GM12878 (cell line): ENCODE results near the gene ADCY2. TPM values are rescaled to one million over a fixed set of nuclear protein-coding genes. Genes with fewer than 3 reads are reported as not detected.

Experiments
- ATAC-seq: fragments of 200-7000 bp; cut with Tn5 transposase; 3 replicates; pipeline ENCODE4 v1.9.1; 2020; ENCODE audit warnings: mild to moderate bottlenecking, moderate library complexity
- BruUV-seq: library from RNA; stranded (reverse); fragments of 400-500 nt; replicated peaks from 2 replicates; lab custom pipeline; 2021; lab: Mats Ljungman, UMichigan
- CTCF ChIA-PET: fragments of 300-600 bp; sonication (Branson Sonifier 250); formaldehyde crosslinking; extraction: SDS; loops from one replicate; lab custom pipeline; 2021; ENCODE audit warnings: inconsistent platforms; lab: Yijun Ruan, JAX
- POLR2A ChIA-PET: fragments of 350-600 bp; formaldehyde crosslinking; extraction: SDS; loops from one replicate; lab custom pipeline; 2021; ENCODE audit warnings: inconsistent platforms; lab: Charles Lee
- RAD21 ChIA-PET: fragments of 300-600 bp; sonication (Branson Sonifier 250); formaldehyde crosslinking; loops from one replicate; lab custom pipeline; 2023; ENCODE audit warnings: antibody characterized with exemption; ENCODE audit not compliant: unreplicated experiment; lab: Charles Lee
- SMC1A ChIA-PET: fragments of 300-600 bp; sonication (Branson Sonifier 250); formaldehyde crosslinking; loops from one replicate; lab custom pipeline; 2023; ENCODE audit not compliant: unreplicated experiment, uncharacterized antibody; lab: Charles Lee
- DNase-seq: peaks from one replicate; pipeline ENCODE4 v3.0.0-alpha.2; 2011; ENCODE audit warnings: low read depth, low spot score
- FAIRE-seq: peaks from 3 replicates; lab custom pipeline; 2011; peaks lifted over from hg19 to GRCh38; lab: Jason Lieb, UNC
- H2AFZ ChIP-seq: 2 replicates; pipeline ENCODE4 v1.6.0; 2011; ENCODE audit warnings: low read depth, low read length, control low read depth; ENCODE audit not compliant: control insufficient read depth
- H3K27ac ChIP-seq: 2 replicates; pipeline ENCODE4 v1.5.1; 2011; ENCODE audit warnings: control low read depth; ENCODE audit not compliant: control insufficient read depth, insufficient read depth
- H3K27me3 ChIP-seq, 2 experiments: replicated peaks in 1 of 2; 2 replicates each; pipeline versions ENCODE4 v1.6.0 to v1.6.1; 2011; ENCODE audit warnings: low read length in 1 of 2; ENCODE audit not compliant: control insufficient read depth in 2 of 2, insufficient read depth in 2 of 2
- H3K36me3 ChIP-seq, 2 experiments: 2 replicates each; pipeline ENCODE4 v1.5.1; 2011; ENCODE audit warnings: low read length in 1 of 2; ENCODE audit not compliant: control insufficient read depth in 2 of 2, insufficient read depth in 2 of 2
- H3K4me1 ChIP-seq: 2 replicates; pipeline ENCODE4 v1.6.1; 2011; ENCODE audit warnings: mild to moderate bottlenecking, low read length, moderate library complexity, mixed read lengths; ENCODE audit not compliant: control insufficient read depth, insufficient read depth
- H3K4me2 ChIP-seq: 2 replicates; pipeline ENCODE4 v1.6.0; 2011; ENCODE audit warnings: control low read depth; ENCODE audit not compliant: control insufficient read depth, insufficient read depth
- H3K4me3 ChIP-seq: fragments of 200-600 bp; sonication (generic); 2 replicates; pipeline ENCODE4 v1.5.1; 2016
- H3K79me2 ChIP-seq: 2 replicates; pipeline ENCODE4 v1.6.0; 2011; ENCODE audit warnings: low read length; ENCODE audit not compliant: control insufficient read depth, insufficient read depth
- H3K9ac ChIP-seq: 2 replicates; pipeline ENCODE4 v1.8.0; 2011; ENCODE audit warnings: low read length, control low read depth, mixed read lengths; ENCODE audit not compliant: control insufficient read depth, insufficient read depth
- H3K9me3 ChIP-seq: replicated peaks from 3 replicates; pipeline ENCODE4 v1.5.1; 2011; ENCODE audit warnings: mild to moderate bottlenecking, low read length; ENCODE audit not compliant: control insufficient read depth, insufficient read depth
- H4K20me1 ChIP-seq: 2 replicates; pipeline ENCODE4 v1.6.0; 2011; ENCODE audit not compliant: control insufficient read depth, insufficient read depth
- ATF2 ChIP-seq: IDR thresholded peaks from 2 replicates; pipeline ENCODE4 v1.6.1; 2012; ENCODE audit warnings: low read length, inconsistent platforms
- BHLHE40 ChIP-seq, 2 experiments: fragments of 450-650 bp in 1 of 2; IDR thresholded peaks; 2 replicates each; pipeline ENCODE4 v1.6.1; 2011 to 2017; ENCODE audit warnings: low read depth in 2 of 2, borderline replicate concordance in 1 of 2, improper control_type of control experiment in 1 of 2, low read length in 1 of 2, mild to moderate bottlenecking in 1 of 2
- CREM ChIP-seq: IDR thresholded peaks from 2 replicates; pipeline ENCODE4 v1.6.1; 2014; ENCODE audit warnings: antibody characterized with exemption, low read depth
- GATAD2B ChIP-seq: fragments of 450-650 bp; conservative IDR thresholded peaks from 2 replicates; pipeline ENCODE4 v1.6.1; 2017; ENCODE audit warnings: low read depth, mild to moderate bottlenecking, moderate library complexity
- IRF3 ChIP-seq: fragments of 450-650 bp; IDR thresholded peaks from 2 replicates; pipeline ENCODE4 v1.6.1; 2014; ENCODE audit warnings: mild to moderate bottlenecking
- LARP7 ChIP-seq: fragments of 450-650 bp; IDR thresholded peaks from 2 replicates; pipeline ENCODE4 v1.6.1; 2017; ENCODE audit warnings: mild to moderate bottlenecking
- NR2F1 ChIP-seq: fragments of 450-650 bp; conservative IDR thresholded peaks from 2 replicates; pipeline ENCODE4 v1.6.1; 2017; ENCODE audit warnings: mild to moderate bottlenecking
- PBX3 ChIP-seq: IDR thresholded peaks from 2 replicates; pipeline ENCODE4 v1.6.1; 2011; ENCODE audit warnings: mild to moderate bottlenecking, low read depth, low read length, moderate library complexity; ENCODE audit not compliant: insufficient replicate concordance
- POLR2AphosphoS2 ChIP-seq: IDR thresholded peaks from 2 replicates; pipeline ENCODE4 v1.6.1; 2011; ENCODE audit warnings: low read depth, mild to moderate bottlenecking, low read length, improper control_type of control experiment, moderate library complexity
- RUNX3 ChIP-seq: IDR thresholded peaks from 2 replicates; pipeline ENCODE4 v1.6.1; 2012; ENCODE audit warnings: low read length, inconsistent platforms
- SMARCA5 ChIP-seq: fragments of 450-650 bp; IDR thresholded peaks from 2 replicates; pipeline ENCODE4 v1.6.1; 2017; ENCODE audit warnings: mild to moderate bottlenecking
- STAT1 ChIP-seq: fragments of 450-650 bp; conservative IDR thresholded peaks from 2 replicates; pipeline ENCODE4 v1.6.1; 2014; ENCODE audit warnings: antibody characterized with exemption, mild to moderate bottlenecking
- TARDBP ChIP-seq: IDR thresholded peaks from 2 replicates; pipeline ENCODE4 v1.6.1; 2016; ENCODE audit warnings: borderline replicate concordance
- ZBED1 ChIP-seq: IDR thresholded peaks from 2 replicates; pipeline ENCODE4 v1.6.1; 2016; ENCODE audit warnings: borderline replicate concordance
- ZNF274 ChIP-seq: IDR thresholded peaks from one replicate; pipeline ENCODE4 v1.8.0; 2011; ENCODE audit not compliant: insufficient read length, insufficient read depth
- ZNF622 ChIP-seq: fragments of 450-650 bp; IDR thresholded peaks from 2 replicates; pipeline ENCODE4 v1.6.1; 2017; ENCODE audit warnings: mild to moderate bottlenecking, inconsistent platforms
- ZZZ3 ChIP-seq: IDR thresholded peaks from 2 replicates; pipeline ENCODE4 v1.6.1; 2011; ENCODE audit warnings: low read depth; ENCODE audit not compliant: control insufficient read depth, insufficient read length
- WGBS: methylation state at CpG from one replicate; pipeline ENCODE4 v1.1.6; 2016; ENCODE audit warnings: low lambda C conversion rate; ENCODE audit not compliant: insufficient replicate concordance, insufficient coverage; ENCODE audit errors: missing lambda C conversion rate; 5-methylcytosine and 5-hydroxymethylcytosine counted together
- in situ Hi-C: fragments of 300-500 bp; cut with MboI; formaldehyde crosslinking; loops from 9 replicates; pipeline ENCODE4 v1.14.3; 2018; ENCODE audit warnings: mixed read lengths
- intact Hi-C: fragments of 100-400 bp; cut with micrococcal nuclease; formaldehyde crosslinking; loops from one replicate; pipeline ENCODE4 v1.14.2; 2022; ENCODE audit not compliant: unreplicated experiment
- polyA plus RNA-seq, 11 experiments: library from polyadenylated mRNA; depleted of rRNA in 4 of 11; unstranded in 6 of 11; stranded (reverse) in 5 of 11; fragments of >200 nt; fragmentation: Nextera tagmentation in 4 of 11; fragmentation: Illumina TruSeq in 1 of 11; extraction: Ambion mirVana in 4 of 11; extraction: Trizol in 1 of 11; gene quantifications; 1 replicate in 1 of 11; 2 replicates in 10 of 11; pipeline versions ENCODE4 v1.2.1 to v1.2.3, GENCODE V29; 2011 to 2016; ENCODE audit warnings: inconsistent platforms in 2 of 11, missing spikeins in 2 of 11, low read depth in 1 of 11
- total RNA-seq, 4 experiments: library from RNA; depleted of rRNA in 3 of 4; stranded (reverse); fragments of >200 nt in 3 of 4; fragmentation: Illumina TruSeq in 1 of 4; extraction: Trizol in 1 of 4; gene quantifications; 2 replicates each; pipeline versions ENCODE4 v1.2.1 to v1.2.3, GENCODE V29; 2013 to 2021

The ADCY2 gene
- total and polyA plus RNA-seq, 10 of the 15 experiments (the other 5 are each of a cell fraction or from before 2014, with no cell fraction given), result 0.07 to 0.26 TPM; not detected in 8

GRCh38 chr5:7816535-7816901 is 420.6 kb downstream of the ADCY2 start:
- Histone ChIP-seq H3K9ac (no peak overlapping the region), H2AFZ (no peak overlapping the region), H3K4me1 (peaks cover 5% of the 10 kb centered on the region), H3K27ac (no peak overlapping the region), H4K20me1 (no peaks in the 10 kb centered on the region), H3K79me2 (no peaks in the 10 kb centered on the region), H3K9me3 (no peaks in the 10 kb centered on the region; the same call in 2 of the 3 replicates), H3K27me3 (no peaks in the 10 kb centered on the region; a peak in 1 of 4 replicates), H3K4me3 (no peak overlapping the region), H3K36me3 (no peaks in the 10 kb centered on the region), H3K4me2 (no peak overlapping the region)
- intact Hi-C loops (loop anchor here (1.0 to 5.0 kb wide), 4 partner anchors 54 to 1049 kb away; no protein-coding TSS in a partner anchor), in situ Hi-C loops (no loop called here)
- SMC1A ChIA-PET, result interaction anchor here (0.6 to 2.1 kb wide), 7 partner anchors 20 to 555 kb away, joined by 3 to 8 read pairs (median 3); no protein-coding TSS in a partner anchor
- CTCF ChIA-PET, result interaction anchor here (0.7 to 5.3 kb wide), 14 partner anchors 11 to 879 kb away, joined by 3 to 39 read pairs (median 6); no protein-coding TSS in a partner anchor
- no peak for DNase-seq
- 27% methylated on average over 9 of the region's 9 CpGs for WGBS
- no TSS peak for BruUV-seq
- FAIRE-seq, result no peak
- peak; percentile 36 for ATAC-seq
- RAD21 ChIA-PET, result interaction anchor here (1.0 to 4.9 kb wide), 7 partner anchors 22 to 1051 kb away, joined by 3 to 32 read pairs (median 4); no protein-coding TSS in a partner anchor
- POLR2A ChIA-PET, result interaction anchor here (0.6 kb wide), 1 partner anchor 44 kb away, joined by 3 read pairs; no protein-coding TSS in a partner anchor
- 0 out of 2 replicates have a peak, but pooled peaks have one; percentile 3 for TF ChIP-seq SMARCA5
- no peak for TF ChIP-seq ZBED1
- TF ChIP-seq STAT1, result no peak
- no peak for TF ChIP-seq POLR2AphosphoS2
- TF ChIP-seq ZZZ3, result no peak
- no peak for TF ChIP-seq IRF3
- no peak for TF ChIP-seq ZNF622
- 0 out of 2 replicates have a peak, but pooled peaks have one; percentile 8 for TF ChIP-seq GATAD2B
- no peak for TF ChIP-seq NR2F1
- no peak for TF ChIP-seq ATF2
- TF ChIP-seq ZNF274, result no peak
- no peak for TF ChIP-seq PBX3
- no peak for TF ChIP-seq TARDBP
- no peak for TF ChIP-seq CREM
- no peak for TF ChIP-seq BHLHE40 (IDR thresholded peaks at IDR 0.05; ENCODE audit: borderline replicate concordance in 1 of 2, low read depth in 2 of 2, low read length in 1 of 2)
- 0 out of 2 replicates have a peak, but pooled peaks have one; percentile 23 for TF ChIP-seq LARP7
- no peak for TF ChIP-seq RUNX3
